ENCODE results near the gene CORT.

Gene CORT

DNA sequence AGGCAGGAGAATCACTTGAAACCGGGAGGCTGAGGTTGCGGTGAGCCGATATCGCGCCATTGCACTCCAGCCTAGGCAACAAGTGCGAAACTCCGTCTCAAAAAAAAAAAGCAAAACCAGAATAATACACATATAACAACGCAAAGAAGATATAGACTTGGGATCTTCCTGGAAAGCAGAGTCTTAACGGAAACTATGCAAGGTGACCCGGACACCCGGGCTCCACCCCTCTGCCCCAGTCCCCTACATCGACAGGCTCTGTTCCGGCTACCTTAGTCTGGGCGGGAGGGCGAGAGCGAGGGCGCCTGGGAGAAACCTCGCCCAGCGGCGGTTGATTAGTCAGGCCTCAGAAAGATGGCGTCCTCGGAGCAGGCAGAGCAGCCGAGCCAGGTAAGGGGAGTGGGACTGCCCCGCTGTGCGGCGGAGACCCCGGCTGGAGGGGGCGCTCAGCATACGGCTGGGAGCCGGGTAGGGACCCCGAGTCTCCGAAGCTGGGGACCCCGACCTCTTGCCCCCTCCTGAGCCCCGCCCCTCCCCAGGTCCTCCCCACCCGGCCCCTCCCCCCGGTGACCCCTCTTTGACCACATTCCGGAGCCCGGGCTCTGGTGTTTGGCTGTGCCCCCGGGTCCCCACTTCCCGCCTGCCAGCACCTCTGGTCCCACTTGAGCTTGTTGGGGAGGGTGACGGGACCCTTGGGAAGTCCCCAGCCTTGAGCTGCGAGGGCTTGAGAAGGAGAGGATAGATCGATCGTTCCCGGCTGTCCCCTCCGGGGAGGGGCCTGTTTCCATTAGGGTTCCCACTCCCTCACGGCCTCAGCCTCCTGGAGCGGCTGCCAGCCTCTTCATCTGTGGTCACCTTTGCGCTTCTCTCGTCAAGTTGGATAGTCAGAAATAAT is 25.0 kb downstream of the CORT start, which contains the start of gene PEX14:
PEX14 (plus strand) TSS at position 338 of the 895 bp plus-strand sequence; CDS start at position 355, 17 bp downstream.
- DNase-seq (ENCODE audit: low spot score), result peak; percentile 89

DNA sequence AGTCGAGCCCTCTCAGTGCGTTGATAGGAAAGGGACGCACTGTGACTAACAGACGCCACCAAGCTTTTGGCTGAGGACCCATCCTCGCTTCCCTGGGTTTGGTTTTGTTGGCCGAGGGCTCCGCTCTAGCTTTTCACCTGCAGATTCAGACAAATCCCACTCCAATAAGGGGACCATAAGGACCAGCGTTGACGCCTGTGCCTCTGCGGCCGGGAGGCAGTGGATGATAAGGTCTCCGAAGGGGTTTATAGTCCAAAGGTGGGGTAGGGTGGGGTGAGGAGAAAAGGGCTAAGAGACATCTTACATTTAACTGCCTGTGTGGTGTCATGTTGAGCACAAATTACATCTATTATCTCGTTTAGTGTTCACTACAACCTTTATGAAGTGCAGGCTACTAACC is 25.7 kb downstream of the CORT start:
- no peak for DNase-seq (ENCODE audit: low spot score)

DNA sequence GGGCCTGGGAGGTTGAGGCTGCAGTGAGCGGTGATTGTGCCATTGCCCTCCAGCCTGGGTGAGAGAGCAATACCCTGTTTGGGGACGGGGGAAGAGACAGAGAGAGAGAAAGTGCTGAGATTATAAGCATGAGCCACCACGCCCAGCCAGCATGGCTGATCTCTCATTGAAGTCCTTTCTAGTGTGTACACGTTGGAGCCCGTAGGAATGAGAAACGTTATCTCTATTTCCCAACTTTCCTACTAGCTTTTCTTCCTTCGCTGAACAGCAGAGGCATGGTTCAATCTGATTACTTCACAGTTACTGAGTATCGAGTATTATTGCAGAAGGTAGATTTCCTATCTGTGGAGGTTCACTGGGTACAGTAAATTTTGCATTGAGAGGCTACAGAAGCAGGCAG is 29.5 kb downstream of the CORT start:
- DNase-seq (ENCODE audit: low spot score), result no peak

DNA sequence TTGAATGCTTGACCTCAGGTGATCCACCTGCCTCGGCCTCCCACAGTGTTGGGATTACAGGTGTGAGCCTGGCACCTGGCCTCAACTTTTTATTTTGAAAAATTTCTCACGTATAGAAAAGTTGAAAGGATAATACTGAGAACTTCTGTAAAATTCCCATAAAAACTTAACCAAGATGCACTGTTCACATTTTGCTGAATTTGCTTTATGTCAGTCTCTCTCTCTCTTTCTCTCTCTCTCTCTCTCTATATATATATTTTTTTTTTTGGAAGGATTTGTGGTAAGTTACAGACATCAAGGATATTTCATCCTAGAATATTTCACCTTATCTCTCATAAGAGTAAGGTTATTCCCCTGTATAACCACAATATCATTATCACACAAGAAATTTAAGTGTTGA is 30.8 kb downstream of the CORT start:
- DNase-seq (ENCODE audit: low spot score), result no peak

DNA sequence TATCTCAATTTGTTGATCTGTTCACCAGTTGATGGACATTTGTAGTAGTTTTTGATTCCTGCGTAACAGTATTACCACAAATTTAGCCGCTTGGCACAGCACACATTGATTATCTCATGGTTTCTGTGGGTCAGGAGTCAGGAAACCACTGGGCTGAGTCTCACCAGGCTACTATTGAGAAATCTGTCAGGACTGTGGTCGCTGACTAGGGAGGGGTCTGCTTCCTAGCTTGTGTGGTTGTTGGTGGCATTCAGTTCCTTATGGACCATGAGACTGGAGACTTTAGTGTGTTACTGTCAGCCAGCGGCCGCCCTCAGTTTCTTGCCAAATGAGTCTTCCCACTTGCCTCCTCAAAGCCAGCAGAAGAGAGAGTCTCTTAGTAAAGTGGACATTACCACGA is 34.7 kb downstream of the CORT start:
- no peak for DNase-seq (ENCODE audit: low spot score)

DNA sequence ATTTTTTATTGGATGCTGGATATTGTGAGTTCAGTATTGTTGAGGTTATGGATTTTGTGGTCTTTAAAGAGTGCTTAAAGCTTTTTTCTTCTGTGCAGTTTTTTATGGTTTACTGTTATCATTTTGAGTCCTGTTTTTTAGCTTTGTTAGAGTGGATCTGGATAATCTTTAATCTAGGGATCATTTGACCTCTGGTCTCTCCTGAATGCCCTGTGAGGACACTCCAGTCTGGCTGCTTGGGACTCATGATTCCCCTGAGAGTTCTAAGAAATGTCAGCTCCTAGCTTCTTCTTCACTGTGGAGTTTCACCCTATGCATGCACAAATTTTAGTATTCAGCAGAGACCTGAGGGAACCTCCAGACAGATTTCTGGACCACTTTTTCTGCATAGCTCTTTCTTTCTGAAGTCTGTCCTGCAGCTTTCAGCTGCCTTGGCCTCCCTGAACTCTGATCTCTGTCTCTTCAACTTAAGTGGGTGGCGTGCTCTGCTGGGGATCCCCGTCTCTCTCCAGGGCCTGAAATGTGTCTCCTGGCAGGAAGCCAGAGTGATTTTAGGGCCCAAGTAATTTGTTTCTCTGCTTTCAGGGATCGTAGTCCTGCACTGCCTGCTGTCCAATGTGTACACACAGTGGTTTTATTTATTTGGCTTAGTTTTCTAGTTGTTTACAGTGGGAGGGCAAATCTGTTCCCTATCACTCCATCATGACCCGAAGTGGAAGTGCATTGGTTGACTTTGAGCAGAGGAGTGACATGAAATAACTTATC is 39.6 kb downstream of the CORT start:
- no peak for DNase-seq (ENCODE audit: low spot score)

DNA sequence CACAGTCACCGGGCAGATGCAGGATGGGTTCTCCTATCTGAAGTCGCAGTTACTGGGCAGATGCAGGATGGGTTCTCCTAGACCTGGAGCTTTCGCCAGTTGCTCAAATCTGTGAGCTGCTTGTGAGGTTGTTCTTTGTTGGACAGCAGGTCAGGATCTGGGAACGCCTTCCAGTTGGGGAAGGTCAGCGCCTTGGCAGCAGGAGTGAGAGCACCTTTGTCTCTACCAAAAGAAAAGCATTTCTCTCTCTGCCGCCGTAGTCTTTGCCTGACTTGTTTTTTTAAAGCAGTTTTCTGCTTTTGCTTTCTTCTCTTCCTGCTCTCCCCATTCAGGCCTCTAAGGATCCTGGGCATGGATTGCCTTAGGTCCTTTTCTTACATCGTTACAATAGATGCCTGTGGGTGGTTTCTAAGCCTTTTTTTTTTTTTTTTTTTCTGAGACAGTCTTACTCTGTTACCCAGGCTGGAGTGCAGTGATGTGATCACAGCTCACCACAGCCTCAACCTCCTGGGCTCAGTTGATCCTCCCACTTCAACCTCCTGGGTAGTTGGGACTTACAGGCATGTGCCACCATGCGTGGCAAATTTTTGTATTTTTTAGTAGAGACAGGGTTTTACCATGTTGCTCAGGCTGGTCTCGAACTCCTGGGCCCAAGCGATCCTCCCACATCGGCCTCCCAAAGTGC is 40.6 kb downstream of the CORT start:
- no peak for DNase-seq (ENCODE audit: low spot score)

DNA sequence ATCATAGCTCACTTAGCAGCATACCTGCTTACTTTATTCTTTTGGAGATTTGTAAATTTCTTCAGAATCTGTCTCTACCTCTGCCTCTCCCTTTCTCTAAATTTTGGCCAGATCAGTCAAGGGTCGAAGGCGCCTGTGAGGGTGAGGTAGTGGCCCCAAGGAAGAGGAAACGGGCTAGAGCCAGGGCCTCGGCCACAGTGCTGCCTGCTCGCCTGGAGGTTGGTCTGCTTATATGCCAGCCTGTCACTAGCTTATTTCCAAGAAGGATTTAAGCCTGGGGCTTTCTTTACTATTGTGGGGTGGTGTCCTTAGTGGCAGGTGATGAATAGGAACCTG is 44.6 kb downstream of the CORT start:
- no peak for DNase-seq (ENCODE audit: low spot score)

DNA sequence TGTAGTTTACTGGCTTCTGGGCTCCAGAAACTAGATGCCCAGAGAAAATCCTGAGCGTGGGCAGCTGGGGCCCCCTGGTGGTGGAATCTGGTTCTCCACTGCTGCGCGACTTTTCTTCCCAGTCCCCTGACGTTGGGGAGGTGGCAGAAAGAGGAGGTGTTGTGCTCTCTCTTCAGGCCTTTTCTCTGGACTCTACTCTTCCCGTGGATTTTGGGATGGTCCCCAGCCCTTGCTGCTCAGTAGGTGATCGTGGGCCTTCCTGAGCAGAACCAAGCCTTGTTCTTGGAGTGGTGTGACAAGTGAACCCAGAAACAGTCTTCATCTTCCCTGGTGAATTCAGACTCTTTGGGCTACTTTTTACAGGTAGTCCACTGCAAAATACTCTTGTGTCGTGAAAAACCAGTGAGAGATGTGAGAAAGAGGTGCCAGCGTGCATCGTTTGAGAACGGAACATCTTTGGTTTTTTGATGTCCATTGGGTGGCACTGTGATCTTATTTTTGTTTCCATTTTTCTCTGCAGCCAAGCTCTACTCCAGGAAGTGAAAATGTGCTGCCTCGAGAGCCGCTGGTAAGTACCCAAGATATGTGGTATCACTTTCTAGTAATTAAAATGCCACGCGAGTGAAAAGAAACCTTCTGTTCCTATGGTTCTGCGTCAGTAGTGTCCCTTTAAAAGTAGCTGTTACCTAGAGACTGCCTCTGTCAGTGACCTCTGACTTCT is 45.1 kb downstream of the CORT start:
- peak; percentile 59 for DNase-seq (ENCODE audit: low spot score)

DNA sequence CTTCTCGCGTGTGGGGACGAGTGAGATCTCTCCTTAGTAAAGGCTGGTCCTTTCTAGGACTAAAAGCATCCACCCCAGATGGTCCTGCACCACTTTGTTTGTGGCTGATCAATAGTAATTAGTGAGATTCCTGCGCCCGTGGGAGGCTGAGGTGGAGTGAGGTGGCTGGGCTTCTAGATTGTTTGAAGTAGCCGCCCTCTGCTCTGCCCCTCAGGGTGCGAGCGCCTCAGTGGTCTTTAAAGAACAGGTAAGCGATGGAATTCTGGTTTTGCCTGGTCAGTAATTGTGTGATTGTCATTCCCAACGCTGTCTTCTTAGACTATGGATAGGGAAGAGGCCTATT is 45.6 kb downstream of the CORT start:
- DNase-seq (ENCODE audit: low spot score), result no peak

DNA sequence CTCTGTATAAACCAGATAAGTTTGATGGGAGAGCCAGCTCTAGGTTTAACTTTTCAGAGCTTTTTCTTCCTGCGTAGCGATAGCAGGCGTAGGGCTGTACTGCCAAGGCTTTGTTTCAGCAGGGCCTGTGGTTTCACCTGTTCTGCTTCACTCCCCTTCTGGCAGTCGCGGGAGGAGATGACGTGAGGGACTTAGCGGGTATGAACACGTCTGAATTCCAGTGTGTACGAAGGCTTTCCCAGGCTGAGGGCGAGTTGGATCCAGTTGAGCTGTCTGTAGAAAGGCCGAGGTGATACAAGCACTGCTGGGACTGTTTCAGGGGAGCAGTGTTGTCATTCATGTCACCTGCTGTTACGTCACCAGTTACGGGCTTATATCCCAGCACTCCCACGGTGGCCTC is 46.1 kb downstream of the CORT start:
- DNase-seq (ENCODE audit: low spot score), result no peak

DNA sequence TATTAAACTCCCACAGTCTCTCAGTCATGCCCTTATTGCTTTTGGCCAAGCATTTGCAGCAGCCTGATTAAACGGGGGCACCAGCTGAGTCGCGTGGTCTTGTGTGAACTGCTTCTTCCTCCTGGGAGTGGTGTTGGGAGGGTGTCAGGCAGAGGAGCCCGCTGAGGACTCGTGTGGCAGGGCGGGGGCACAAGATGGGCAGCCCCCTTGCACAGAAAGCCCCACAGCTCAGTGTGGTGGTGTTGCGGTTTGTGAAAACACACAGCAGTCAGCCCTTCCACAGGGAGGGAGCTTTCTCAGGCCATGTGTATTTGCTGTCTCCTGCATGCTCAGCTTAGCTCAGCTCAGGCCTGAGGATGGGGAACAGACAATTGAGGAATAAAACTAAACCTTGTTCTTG is 47.3 kb downstream of the CORT start:
- DNase-seq (ENCODE audit: low spot score), result no peak

DNA sequence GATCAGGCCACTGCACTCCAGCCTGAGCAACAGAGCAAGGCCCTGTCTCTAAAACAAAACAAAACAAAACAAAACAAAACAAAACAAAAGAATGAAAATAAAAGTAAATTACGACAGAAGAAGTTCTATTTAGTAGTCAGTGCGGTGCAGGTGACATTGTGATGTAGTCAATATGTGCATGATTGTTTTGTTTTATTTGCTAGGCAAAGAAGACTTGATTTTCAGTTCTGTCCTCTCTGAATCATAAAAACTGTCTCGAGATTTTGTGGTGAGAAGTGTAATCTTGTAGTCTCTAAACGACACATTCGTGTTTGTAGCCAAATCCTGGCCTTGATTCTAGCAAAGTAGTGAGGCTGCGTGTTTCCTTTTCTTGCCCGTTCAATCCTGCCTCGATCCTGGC is 48.4 kb downstream of the CORT start:
- DNase-seq (ENCODE audit: low spot score), result no peak
